HUES48 (cell line): ENCODE results near the gene CRIP2.

Experiments
- H3K27ac ChIP-seq: one replicate; pipeline ENCODE4 v1.7.0; 2013; ENCODE audit warnings: low read depth, low read length, inconsistent platforms
- H3K27me3 ChIP-seq: 2 replicates; pipeline ENCODE4 v1.6.1; 2013; ENCODE audit warnings: mild to moderate bottlenecking, low read length; ENCODE audit not compliant: control insufficient read depth, insufficient read depth
- H3K36me3 ChIP-seq: 2 replicates; pipeline ENCODE4 v1.6.1; 2013; ENCODE audit warnings: low read length; ENCODE audit not compliant: control insufficient read depth, insufficient read depth
- H3K4me1 ChIP-seq: 2 replicates; pipeline ENCODE4 v1.6.1; 2013; ENCODE audit warnings: mild to moderate bottlenecking, low read length; ENCODE audit not compliant: control insufficient read depth, insufficient read depth
- H3K4me3 ChIP-seq: 2 replicates; pipeline ENCODE4 v1.5.1; 2013; ENCODE audit warnings: mild to moderate bottlenecking, low read depth, low read length
- H3K9ac ChIP-seq: 2 replicates; pipeline ENCODE4 v1.6.1; 2013; ENCODE audit warnings: mild to moderate bottlenecking, low read depth, low read length, moderate library complexity
- H3K9me3 ChIP-seq: 2 replicates; pipeline ENCODE4 v1.6.1; 2013; ENCODE audit warnings: low read length; ENCODE audit not compliant: control insufficient read depth, insufficient read depth

The CRIP2 gene

GRCh38 chr14:105471823-105472485 lies 2.7 kb upstream of the CRIP2 start:
- Histone ChIP-seq H3K4me1 (peaks cover 11% of the 10 kb centered on the region), H3K27ac (no peak overlapping the region), H3K36me3 (peaks cover 28% of the 10 kb centered on the region), H3K9ac (no peak overlapping the region), H3K4me3 (no peak overlapping the region), H3K27me3 (peaks cover 23% of the 10 kb centered on the region), H3K9me3 (no peaks in the 10 kb centered on the region)

GRCh38 chr14:105472486-105472991 lies 2.1 kb upstream of the CRIP2 start:
- no peak overlapping the region for H3K27ac ChIP-seq
- no peaks in the 10 kb centered on the region for H3K9me3 ChIP-seq
- no peak overlapping the region for H3K4me3 ChIP-seq
- peaks cover 29% of the 10 kb centered on the region for H3K27me3 ChIP-seq
- no peak overlapping the region for H3K9ac ChIP-seq
- H3K36me3 ChIP-seq, result peaks cover 22% of the 10 kb centered on the region
- H3K4me1 ChIP-seq, result peaks cover 11% of the 10 kb centered on the region

- no peak overlapping the region for H3K27ac ChIP-seq
- peak overlapping the region; percentile 64; the same call in 1 of the 2 replicates for H3K4me3 ChIP-seq
- peaks cover 34% of the 10 kb centered on the region for H3K27me3 ChIP-seq
- no peak overlapping the region for H3K9ac ChIP-seq
- peaks cover 16% of the 10 kb centered on the region for H3K36me3 ChIP-seq
- H3K4me1 ChIP-seq, result peaks cover 11% of the 10 kb centered on the region
- no peaks in the 10 kb centered on the region for H3K9me3 ChIP-seq
These were observed 1.5 kb upstream of the CRIP2 start for GRCh38 chr14:105473033-105473676.

GRCh38 chr14:105473677-105474482 lies 741 bp upstream of the CRIP2 start:
- peaks cover 10% of the 10 kb centered on the region; the same call in 1 of the 2 replicates for H3K36me3 ChIP-seq
- peaks cover 11% of the 10 kb centered on the region for H3K4me1 ChIP-seq
- peak overlapping the region; percentile 78 for H3K27ac ChIP-seq
- no peaks in the 10 kb centered on the region for H3K9me3 ChIP-seq
- H3K9ac ChIP-seq, result no peak overlapping the region; the same call in 1 of the 2 replicates
- peak overlapping the region; percentile 64 for H3K4me3 ChIP-seq
- H3K27me3 ChIP-seq, result peaks cover 41% of the 10 kb centered on the region

GRCh38 chr14:105475269-105476096 lies 862 bp downstream of the CRIP2 start:
- Histone ChIP-seq H3K4me1 (peaks cover 15% of the 10 kb centered on the region), H3K9ac (no peak overlapping the region), H3K36me3 (peaks cover 3% of the 10 kb centered on the region; the same call in 1 of the 2 replicates), H3K27ac (no peak overlapping the region), H3K4me3 (peak overlapping the region; percentile 64), H3K9me3 (no peaks in the 10 kb centered on the region), H3K27me3 (peaks cover 57% of the 10 kb centered on the region)

GRCh38 chr14:105476097-105476830 lies 1.6 kb downstream of the CRIP2 start:
- Histone ChIP-seq H3K27ac (no peak overlapping the region), H3K27me3 (peaks cover 65% of the 10 kb centered on the region), H3K9me3 (no peaks in the 10 kb centered on the region), H3K4me1 (peaks cover 16% of the 10 kb centered on the region), H3K4me3 (peak overlapping the region; percentile 64; the same call in 1 of the 2 replicates), H3K9ac (no peak overlapping the region), H3K36me3 (no peaks in the 10 kb centered on the region)

- no peak overlapping the region for H3K9ac ChIP-seq
- H3K4me1 ChIP-seq, result peaks cover 19% of the 10 kb centered on the region
- H3K27me3 ChIP-seq, result peaks cover 71% of the 10 kb centered on the region
These were observed 2.4 kb downstream of the CRIP2 start for GRCh38 chr14:105476831-105477659.

GRCh38 chr14:105477660-105478397 lies 3.2 kb downstream of the CRIP2 start:
- no peak overlapping the region for H3K27ac ChIP-seq
- H3K27me3 ChIP-seq, result peaks cover 79% of the 10 kb centered on the region
- H3K4me1 ChIP-seq, result peaks cover 23% of the 10 kb centered on the region
- H3K4me3 ChIP-seq, result no peak overlapping the region
- no peak overlapping the region for H3K9ac ChIP-seq
- H3K36me3 ChIP-seq, result no peaks in the 10 kb centered on the region
- no peaks in the 10 kb centered on the region for H3K9me3 ChIP-seq

More at GRCh38 chr14:105476831-105477659, 2.4 kb downstream of the CRIP2 start:
- no peaks in the 10 kb centered on the region for H3K9me3 ChIP-seq
- no peak overlapping the region for H3K4me3 ChIP-seq
- no peak overlapping the region for H3K27ac ChIP-seq
- H3K36me3 ChIP-seq, result no peaks in the 10 kb centered on the region
